T-helper 2 cell treated with Interferon-gamma antibody and Interleukin-4, amounts not matched to agents 5 μg/mL and 100 μg/mL, for 36 hours (primary cell): ENCODE measurements around the gene MXI1.
"Not testable (repeated sequence)": the region's sequence is repeated elsewhere in the genome, so short reads cannot be mapped to it uniquely, and the experiment has no call there.

Experiments used
- DNase-seq: peaks from one replicate; pipeline ENCODE4 v3.0.0; 2021; ENCODE audit warnings: low spot score
- H3K27ac Mint-ChIP-seq: one replicate; pipeline ENCODE4 v1.8.0; 2021; ENCODE audit warnings: mild to moderate bottlenecking, mixed read lengths
- H3K27me3 Mint-ChIP-seq: one replicate; pipeline ENCODE4 v1.8.0; 2021; ENCODE audit warnings: low read depth, mixed read lengths
- H3K36me3 Mint-ChIP-seq: one replicate; pipeline ENCODE4 v1.8.0; 2021; ENCODE audit warnings: low read depth, mixed read lengths
- H3K4me1 Mint-ChIP-seq: one replicate; pipeline ENCODE4 v1.8.0; 2021; ENCODE audit warnings: low read depth, mixed read lengths
- H3K4me3 Mint-ChIP-seq: one replicate; pipeline ENCODE4 v1.8.0; 2022; ENCODE audit warnings: mild to moderate bottlenecking, moderate library complexity, mixed read lengths
- H3K9me3 Mint-ChIP-seq: one replicate; pipeline ENCODE4 v1.8.0; 2021; ENCODE audit warnings: mixed read lengths

Gene MXI1

GRCh38 chr10:110201046-110201445, 6.4 kb upstream of the MXI1 start:
- H3K36me3 Mint-ChIP-seq, H3K4me1 Mint-ChIP-seq, H3K27ac Mint-ChIP-seq, H3K9me3 Mint-ChIP-seq, DNase-seq, H3K4me3 Mint-ChIP-seq: not testable (repeated sequence)
- peaks cover 74% of the 10 kb centered on the region for H3K27me3 Mint-ChIP-seq

GRCh38 chr10:110203500-110204455, 3.6 kb upstream of the MXI1 start:
- H3K36me3 Mint-ChIP-seq: no peaks in the 10 kb centered on the region
- no peak for DNase-seq
- H3K4me1 Mint-ChIP-seq: peaks cover 22% of the 10 kb centered on the region
- H3K9me3 Mint-ChIP-seq: no peaks in the 10 kb centered on the region
- H3K4me3 Mint-ChIP-seq: no peak overlapping the region
- no peak overlapping the region for H3K27ac Mint-ChIP-seq
- H3K27me3 Mint-ChIP-seq: peaks cover 65% of the 10 kb centered on the region

- no peak for DNase-seq
- H3K9me3 Mint-ChIP-seq: no peaks in the 10 kb centered on the region
- peaks cover 20% of the 10 kb centered on the region for H3K4me1 Mint-ChIP-seq
- peaks cover 56% of the 10 kb centered on the region for H3K27me3 Mint-ChIP-seq
- H3K27ac Mint-ChIP-seq: no peak overlapping the region
- no peaks in the 10 kb centered on the region for H3K36me3 Mint-ChIP-seq
- no peak overlapping the region for H3K4me3 Mint-ChIP-seq
Observed at GRCh38 chr10:110205051-110205675, 2.2 kb upstream of the MXI1 start.

GRCh38 chr10:110207805-110208613, 604 bp downstream of the MXI1 start:
- H3K36me3 Mint-ChIP-seq: peaks cover under 1% of the 10 kb centered on the region
- peaks cover 40% of the 10 kb centered on the region for H3K4me1 Mint-ChIP-seq
- peak overlapping the region; percentile 92 for H3K27ac Mint-ChIP-seq
- H3K27me3 Mint-ChIP-seq: peaks cover 42% of the 10 kb centered on the region
- no peaks in the 10 kb centered on the region for H3K9me3 Mint-ChIP-seq
- H3K4me3 Mint-ChIP-seq: peak overlapping the region; percentile 96
- peak; percentile 42 for DNase-seq

GRCh38 chr10:110208614-110209453, 1.4 kb downstream of the MXI1 start:
- Mint-ChIP-seq H3K4me1 (peaks cover 48% of the 10 kb centered on the region), H3K36me3 (peaks cover 7% of the 10 kb centered on the region), H3K27me3 (peaks cover 38% of the 10 kb centered on the region), H3K4me3 (peak overlapping the region; percentile 96), H3K9me3 (no peaks in the 10 kb centered on the region), H3K27ac (peak overlapping the region; percentile 92)
- DNase-seq: no peak

DNA sequence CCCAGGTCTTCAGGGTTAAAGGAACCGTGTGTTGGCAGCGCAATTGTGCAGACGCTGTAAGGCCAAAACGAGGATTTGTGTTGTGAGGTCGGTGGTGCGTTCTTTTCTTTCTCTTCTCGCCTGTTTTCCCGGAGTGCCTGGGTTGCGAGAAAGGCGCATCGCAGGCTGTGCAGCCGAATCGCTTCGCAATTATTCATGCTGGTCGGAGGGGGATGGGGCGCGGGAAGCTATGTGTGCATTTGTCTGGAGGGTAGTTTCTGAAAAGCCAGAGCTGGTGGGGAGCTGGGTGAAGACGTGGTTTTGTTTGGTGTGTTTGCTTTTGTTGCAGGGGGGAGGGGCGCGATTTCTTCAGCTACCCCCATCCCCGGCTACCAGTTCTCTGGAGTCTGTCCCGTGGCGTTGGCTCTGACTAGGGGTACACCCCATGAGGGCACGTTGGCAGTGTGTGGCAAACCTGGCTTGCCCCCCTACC, 2.1 kb downstream of the MXI1 start:
- Mint-ChIP-seq H3K27ac (peak overlapping the region; percentile 86), H3K9me3 (no peaks in the 10 kb centered on the region), H3K4me1 (peaks cover 53% of the 10 kb centered on the region), H3K27me3 (peaks cover 32% of the 10 kb centered on the region), H3K4me3 (peak overlapping the region; percentile 96), H3K36me3 (peaks cover 7% of the 10 kb centered on the region)
- peak; percentile 60 for DNase-seq

DNA sequence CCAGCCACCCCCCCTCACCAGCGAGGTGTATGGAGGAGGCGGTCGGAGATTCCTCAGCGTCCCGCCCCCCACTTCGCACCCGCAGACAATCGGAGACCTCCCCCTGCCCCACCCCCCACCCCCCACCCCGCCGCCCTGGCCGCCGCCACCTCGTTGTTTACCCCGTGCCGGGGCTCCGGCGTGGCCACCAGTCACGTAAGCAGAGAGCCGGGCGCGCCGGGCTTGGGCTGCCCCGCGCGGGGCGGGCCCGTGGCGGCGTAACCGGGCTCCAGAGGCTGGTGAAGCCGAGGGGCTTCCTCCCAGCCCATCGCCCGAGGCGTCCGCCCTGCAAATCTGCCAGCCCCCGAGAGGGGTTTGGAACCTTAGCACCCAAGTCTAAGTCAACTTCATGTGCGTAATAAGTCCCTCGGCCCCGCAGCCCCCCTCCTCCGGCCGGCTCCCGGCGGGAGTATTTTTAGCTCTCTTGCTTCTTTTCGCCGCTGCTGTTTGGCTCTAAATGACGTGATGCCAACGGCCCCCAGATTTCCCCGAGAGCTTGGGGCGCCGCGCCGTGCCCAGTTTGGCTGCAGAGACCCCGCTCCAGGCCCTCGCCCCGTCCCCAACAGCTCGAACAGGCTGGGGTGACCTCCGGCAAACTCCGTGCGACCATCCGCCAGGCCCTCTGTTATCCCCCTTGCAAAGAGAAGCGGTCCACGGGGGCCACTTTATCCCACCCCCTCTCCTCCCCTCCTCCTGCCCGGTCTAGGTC, 2.7 kb downstream of the MXI1 start:
- Mint-ChIP-seq H3K27me3 (peaks cover 25% of the 10 kb centered on the region), H3K4me3 (peak overlapping the region; percentile 96), H3K4me1 (peaks cover 56% of the 10 kb centered on the region), H3K27ac (peak overlapping the region; percentile 91), H3K9me3 (no peaks in the 10 kb centered on the region), H3K36me3 (peaks cover 7% of the 10 kb centered on the region)
- peak; percentile 52 for DNase-seq

GRCh38 chr10:110210674-110211464, 3.5 kb downstream of the MXI1 start:
- Mint-ChIP-seq H3K4me3 (peak overlapping the region; percentile 89), H3K4me1 (peaks cover 63% of the 10 kb centered on the region), H3K9me3 (no peaks in the 10 kb centered on the region), H3K36me3 (peaks cover 7% of the 10 kb centered on the region), H3K27ac (peak overlapping the region; percentile 91), H3K27me3 (peaks cover 24% of the 10 kb centered on the region)
- peak; percentile 92 for DNase-seq

DNA sequence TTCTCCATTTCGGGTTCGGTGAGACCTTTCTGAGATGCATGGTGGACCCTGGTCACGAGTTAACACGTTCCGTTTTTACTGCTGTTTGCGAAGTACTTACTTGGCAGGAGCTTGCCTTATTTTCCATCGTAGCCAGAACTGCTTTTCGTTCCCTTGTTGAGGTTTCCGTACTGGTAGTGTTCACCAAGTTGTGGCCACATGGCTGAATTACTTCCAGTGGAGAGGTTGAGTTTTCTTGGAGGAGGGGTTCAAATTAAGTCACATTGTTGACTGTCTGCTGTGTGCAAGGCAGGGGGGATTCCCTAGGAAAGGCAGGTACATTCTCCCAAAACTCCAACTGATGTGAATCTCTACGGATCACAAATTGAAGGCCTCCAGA, 4.0 kb downstream of the MXI1 start:
- no peaks in the 10 kb centered on the region for H3K9me3 Mint-ChIP-seq
- DNase-seq: no peak
- H3K36me3 Mint-ChIP-seq: peaks cover 7% of the 10 kb centered on the region
- peak overlapping the region; percentile 91 for H3K27ac Mint-ChIP-seq
- H3K4me1 Mint-ChIP-seq: peaks cover 62% of the 10 kb centered on the region
- H3K27me3 Mint-ChIP-seq: peaks cover 23% of the 10 kb centered on the region
- peak overlapping the region; percentile 89 for H3K4me3 Mint-ChIP-seq

DNA sequence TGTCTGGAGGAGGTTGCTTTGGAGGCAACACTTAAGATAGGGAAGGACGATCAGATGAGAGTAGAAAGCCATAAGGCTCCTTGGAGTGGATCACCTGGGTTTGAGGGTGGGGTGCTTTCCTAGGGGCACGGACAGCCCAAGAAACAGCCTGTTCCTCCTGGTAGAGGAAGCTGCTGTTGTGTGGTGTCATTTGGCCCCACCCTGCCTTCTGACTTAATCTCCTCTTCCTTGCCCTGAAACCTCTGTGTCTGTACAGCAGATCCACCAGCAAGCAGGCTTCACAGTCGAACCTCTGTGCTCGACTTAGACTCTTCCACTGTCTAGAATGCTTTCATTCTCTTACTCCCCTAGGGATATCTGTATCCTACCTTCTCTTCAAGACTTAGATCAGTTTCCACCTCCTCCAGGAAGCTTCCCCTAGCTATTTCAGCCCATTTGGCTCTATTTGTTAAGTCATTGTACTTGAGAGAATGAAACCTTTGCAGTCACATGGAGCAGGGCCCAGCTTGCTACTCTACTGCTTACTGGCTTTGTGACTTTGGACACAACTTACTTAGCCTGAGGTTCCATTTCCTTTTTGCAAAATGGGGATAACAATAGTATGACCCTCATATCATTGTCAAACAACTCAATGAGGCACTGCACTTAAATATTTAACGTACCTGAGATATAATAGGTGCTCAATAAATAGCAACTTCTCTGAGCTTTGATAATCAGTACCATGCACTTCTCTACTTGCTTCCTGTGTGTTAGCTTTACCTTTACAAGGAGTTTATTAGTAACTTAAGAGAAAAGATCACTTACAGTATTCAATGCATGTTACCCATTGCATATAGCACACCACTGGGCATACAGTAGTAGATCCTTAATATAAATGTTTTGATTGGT, 5.0 kb downstream of the MXI1 start:
- Mint-ChIP-seq H3K27ac (peak overlapping the region; percentile 91), H3K4me1 (peaks cover 58% of the 10 kb centered on the region)

DNA sequence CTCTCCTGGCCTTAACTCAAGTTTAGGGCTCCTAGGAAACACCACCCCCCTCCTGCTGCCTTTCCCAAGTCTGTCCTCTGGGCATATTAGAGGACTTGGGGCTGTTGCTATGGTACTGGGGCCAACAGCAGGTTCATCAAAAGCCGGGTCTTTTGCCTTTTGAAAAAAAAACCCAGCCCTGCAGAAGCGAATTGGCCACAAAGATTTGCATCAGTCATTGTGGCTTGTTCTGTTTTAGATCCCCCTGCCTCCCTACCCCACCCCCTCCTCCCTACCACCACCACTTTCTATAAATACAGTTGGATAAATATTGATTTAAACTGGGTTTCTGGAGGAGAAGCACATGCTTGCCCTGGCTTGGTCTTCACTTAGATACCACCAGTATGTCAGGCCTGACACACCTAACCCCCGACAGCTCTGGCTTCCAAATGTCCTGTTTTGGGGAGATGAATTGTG, 7.0 kb downstream of the MXI1 start:
- peak overlapping the region; percentile 5 for H3K4me3 Mint-ChIP-seq

More for the DNA sequence above, 5.0 kb downstream of the MXI1 start:
- Mint-ChIP-seq H3K27me3 (peaks cover 16% of the 10 kb centered on the region), H3K9me3 (no peaks in the 10 kb centered on the region), H3K36me3 (peaks cover 7% of the 10 kb centered on the region), H3K4me3 (peak overlapping the region; percentile 89)
- DNase-seq: peak; percentile 33

More for the DNA sequence above, 7.0 kb downstream of the MXI1 start:
- Mint-ChIP-seq H3K9me3 (no peaks in the 10 kb centered on the region), H3K4me1 (peaks cover 66% of the 10 kb centered on the region), H3K27ac (no peak overlapping the region), H3K36me3 (peaks cover 7% of the 10 kb centered on the region), H3K27me3 (peaks cover 15% of the 10 kb centered on the region)
- no peak for DNase-seq
